Eye (tissue), 1 donor: ENCODE results near the gene FBXW2.

ENCODE experiments used
- DNase-seq: peaks from one replicate; pipeline ENCODE4 v3.0.0-alpha.2; 2015

Gene FBXW2

DNA sequence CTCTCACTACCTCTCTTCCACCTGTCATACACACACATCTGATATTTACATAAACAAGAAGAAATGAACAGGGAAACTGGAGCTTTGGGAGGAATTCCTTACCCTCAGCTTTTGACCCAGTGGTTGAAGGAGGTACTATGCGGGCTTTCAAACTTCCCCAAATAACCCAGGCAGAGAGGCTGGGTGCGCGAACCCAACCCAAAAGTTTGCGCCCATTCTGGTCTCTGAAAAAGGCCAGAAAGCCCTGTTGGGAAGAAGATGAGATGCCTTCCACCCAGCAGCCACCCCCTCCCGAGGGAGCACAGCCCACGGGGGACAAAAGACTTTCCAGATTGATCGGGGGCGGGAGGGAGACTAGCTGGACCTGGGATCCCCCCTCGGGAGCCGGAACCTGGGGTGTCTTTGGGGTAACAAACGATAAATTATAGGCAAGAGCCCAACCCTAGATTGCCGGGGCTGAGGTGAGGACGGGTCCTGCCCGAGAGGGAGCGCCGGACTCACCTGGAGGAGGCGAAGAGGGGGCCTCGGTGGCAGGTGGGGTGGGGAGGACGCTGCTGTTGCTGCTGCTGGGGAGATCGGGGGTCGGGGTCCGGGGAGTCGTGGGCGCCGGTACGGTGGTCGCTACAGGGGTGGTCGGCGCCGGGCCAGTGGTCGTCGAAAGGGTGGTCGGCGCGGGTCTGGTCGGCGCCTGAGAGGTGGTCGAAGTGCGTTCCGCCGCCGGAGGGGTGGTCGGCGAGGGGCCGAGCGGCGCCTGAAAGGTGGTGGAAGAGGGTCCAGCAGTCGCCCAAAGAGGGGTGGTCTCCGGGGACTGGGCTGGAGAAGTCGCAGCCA lies 79.7 kb downstream of the FBXW2 start:
- DNase-seq, result peak; percentile 50

DNA sequence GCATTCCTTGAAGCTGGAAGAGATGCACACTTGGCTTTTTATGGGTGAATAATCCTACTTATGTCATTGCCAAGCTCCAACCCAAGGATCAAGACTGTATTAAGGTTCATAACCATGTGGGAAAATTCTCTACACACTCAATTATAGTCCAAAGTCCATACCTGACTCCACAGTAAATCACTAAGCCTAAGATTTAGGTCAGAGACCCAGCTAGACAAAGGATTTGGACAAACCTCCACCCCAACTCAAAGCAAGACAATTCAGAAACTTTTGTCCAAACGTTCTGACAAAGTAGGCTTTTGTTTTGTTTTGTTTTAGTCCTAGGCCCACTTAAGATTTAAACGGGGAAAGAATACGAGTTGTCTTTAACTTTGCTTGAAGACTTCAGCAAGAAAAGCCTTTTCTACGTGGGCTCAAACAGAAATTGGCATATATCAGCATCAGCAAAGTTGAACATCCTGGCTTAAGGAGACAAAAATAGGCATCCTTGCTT lies 80.6 kb downstream of the FBXW2 start:
- DNase-seq, result no peak

DNA sequence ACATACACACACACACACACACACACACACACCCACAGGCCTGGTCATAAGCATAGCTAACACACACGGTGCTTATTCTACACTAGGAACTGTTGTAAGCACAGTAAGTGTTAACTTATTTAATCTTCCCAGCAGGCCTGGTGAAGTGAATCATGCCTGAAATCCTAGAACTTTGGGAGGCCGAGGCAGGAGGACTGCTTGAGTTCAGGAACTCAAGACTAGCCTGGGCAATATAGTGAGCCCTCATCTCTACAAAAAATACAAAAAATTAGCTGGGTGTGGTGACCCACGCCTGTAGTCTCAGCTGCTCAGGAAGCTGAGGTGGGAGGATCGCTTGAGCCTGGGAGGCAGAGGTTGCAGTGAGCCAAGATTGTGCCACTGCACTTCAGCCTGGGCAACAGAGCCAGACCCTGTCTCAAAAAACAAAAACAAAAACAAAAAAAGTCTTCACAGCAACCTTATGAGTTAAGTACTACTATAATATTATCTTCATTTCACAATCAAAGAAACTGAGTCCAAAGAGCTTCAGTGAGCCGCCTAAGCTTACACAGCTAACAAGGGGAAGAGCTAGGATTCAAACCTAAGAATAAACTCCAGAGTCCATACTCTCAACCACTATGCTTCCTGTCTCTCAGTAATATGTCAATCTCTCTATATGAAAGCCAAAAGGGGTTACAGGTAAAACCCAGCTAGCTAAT lies 81.2 kb downstream of the FBXW2 start:
- no peak for DNase-seq

DNA sequence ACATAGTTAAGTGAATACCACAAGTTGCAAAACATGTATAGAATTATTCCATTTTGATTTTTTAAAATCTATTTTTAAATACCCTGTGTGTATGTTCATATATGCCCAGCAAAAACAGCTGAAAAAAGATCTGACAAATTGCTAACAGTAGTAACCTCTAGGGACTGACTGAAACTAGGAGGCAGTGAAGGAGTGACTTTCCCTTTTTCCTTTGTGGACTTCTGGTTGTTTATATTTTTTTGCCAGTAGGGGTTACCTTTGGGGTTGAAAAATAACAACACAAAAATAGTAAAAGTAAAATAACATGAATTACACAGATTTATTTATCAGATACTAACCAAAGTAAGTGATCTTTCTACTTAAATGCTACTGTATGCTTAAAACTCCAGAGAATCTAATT lies 81.9 kb downstream of the FBXW2 start:
- no peak for DNase-seq

DNA sequence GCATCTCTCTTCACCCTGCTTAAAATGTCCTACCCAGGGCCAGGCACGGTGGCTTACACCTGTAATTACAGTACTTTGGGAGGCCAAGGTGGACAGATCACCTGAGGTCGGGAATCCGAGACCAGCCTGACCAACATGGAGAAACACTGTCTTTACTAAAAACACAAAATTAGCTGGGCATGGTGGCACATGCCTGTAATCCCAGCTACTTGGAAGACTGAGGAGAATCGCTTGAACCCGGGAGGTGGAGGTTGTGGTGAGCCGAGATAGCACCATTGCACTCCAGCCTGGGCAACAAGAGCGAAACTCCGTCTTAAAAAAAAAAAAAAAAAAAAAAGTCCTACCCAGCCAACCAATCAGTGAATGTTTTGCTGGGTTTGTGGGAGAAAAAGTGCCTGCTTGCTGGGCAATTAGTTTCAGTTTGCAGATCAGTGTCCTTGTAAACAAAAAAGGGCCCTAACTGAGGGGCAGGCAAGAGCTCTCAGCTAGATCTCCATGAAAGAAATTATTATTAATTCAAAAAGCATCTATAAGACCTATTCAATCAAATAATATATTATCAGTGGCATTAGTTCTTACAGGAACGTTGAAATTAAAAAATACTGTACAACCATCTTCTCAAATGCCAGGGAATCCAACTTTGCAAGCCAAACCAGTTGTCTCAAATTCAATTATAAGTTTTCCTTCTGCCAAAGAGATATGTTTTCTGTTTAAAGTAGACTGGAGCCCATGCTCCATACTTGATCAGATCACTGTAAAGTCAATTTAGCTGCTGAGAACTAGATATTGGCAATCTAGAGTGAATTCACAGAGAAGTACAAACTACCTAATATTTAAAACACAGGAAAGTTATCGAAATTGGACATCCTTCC lies 82.9 kb downstream of the FBXW2 start:
- DNase-seq, result no peak

DNA sequence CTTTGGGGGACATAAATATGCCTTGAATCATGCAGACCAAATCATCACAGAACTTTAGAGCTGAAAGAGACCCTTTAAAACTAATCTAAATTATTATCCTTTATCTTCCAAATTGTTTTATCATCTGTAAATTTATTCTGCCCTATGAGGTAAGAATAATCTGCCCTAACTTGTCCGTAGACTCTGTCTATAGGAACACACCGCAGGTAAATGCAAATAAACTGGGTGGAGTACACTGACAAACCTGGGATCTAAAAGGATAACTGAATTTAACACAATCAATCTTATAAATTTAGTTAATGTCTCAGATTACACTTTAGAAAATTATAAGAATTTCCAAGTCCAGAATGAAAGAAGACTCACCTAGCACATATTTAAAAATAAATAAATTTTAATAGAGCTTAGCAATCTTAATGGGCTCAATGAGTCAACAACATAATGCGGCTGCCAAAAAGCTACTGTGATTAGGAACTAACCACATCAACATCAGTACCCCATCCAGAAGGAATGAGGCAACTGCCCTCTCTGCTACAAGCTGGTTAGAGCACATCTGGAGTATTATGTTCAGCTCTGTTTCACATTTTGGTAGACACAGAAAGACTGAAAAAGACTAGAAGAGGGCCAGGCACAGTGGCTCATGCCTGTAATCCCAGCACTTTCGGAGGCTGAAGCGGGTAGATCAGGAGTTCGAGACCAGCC lies 84.5 kb downstream of the FBXW2 start:
- no peak for DNase-seq

DNA sequence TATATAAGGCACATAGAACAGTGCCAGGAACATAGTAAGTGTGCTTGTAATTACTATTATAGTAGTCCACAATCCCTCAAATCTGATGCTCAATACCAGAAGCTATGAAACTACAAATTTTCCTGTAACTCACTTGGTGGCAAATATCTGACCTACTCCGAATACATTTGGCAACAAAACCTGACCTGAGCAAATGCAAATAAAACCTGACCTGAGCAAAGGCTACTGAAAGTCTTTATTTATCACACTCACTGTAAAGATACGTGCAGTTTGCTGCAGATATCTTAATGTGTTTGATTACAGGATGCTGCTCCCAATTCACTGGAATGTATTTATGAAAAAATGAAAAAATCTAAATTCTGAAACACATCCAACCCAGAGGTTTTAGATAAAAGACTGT lies 86.0 kb downstream of the FBXW2 start:
- no peak for DNase-seq
